Neural progenitor cell (in vitro differentiated cells): ENCODE measurements around the gene PDE3B. TPM values are rescaled to one million over a fixed set of nuclear protein-coding genes. Genes with fewer than 3 reads are reported as not detected.

Experiments
- DNase-seq: peaks from one replicate; pipeline ENCODE4 v3.0.0-alpha.2; 2016; ENCODE audit warnings: low spot score
- H2AFZ ChIP-seq: fragments of 200-600 bp; sonication (generic); replicated peaks from 2 replicates; pipeline ENCODE4 v1.6.1; 2016; ENCODE audit warnings: antibody characterized with exemption
- H3F3A ChIP-seq: fragments of 200-600 bp; sonication (generic); 2 replicates; pipeline ENCODE4 v1.6.1; 2016; ENCODE audit warnings: antibody characterized with exemption, low read depth
- H3K27ac ChIP-seq: fragments of 200-600 bp; sonication (generic); 2 replicates; pipeline ENCODE4 v1.5.1; 2016; ENCODE audit warnings: mild to moderate bottlenecking
- H3K27me3 ChIP-seq: fragments of 200-600 bp; sonication (generic); 2 replicates; pipeline ENCODE4 v1.6.1; 2016; ENCODE audit warnings: mild to moderate bottlenecking, moderate library complexity
- H3K36me3 ChIP-seq: fragments of 200-600 bp; sonication (generic); 2 replicates; pipeline ENCODE4 v1.5.1; 2016
- H3K4me1 ChIP-seq: fragments of 200-600 bp; sonication (generic); 2 replicates; pipeline ENCODE4 v1.6.1; 2016; ENCODE audit warnings: mixed run types
- H3K4me2 ChIP-seq: fragments of 200-600 bp; sonication (generic); 2 replicates; pipeline ENCODE4 v1.6.1; 2016
- H3K4me3 ChIP-seq: fragments of 200-600 bp; sonication (generic); 2 replicates; pipeline ENCODE4 v1.5.1; 2016
- H3K79me2 ChIP-seq: fragments of 200-600 bp; sonication (generic); 2 replicates; pipeline ENCODE4 v1.6.1; 2016; ENCODE audit warnings: low read depth
- H3K9ac ChIP-seq: fragments of 200-600 bp; sonication (generic); 2 replicates; pipeline ENCODE4 v1.6.1; 2016
- H3K9me3 ChIP-seq: fragments of 200-600 bp; sonication (generic); 2 replicates; pipeline ENCODE4 v1.5.1; 2016; ENCODE audit warnings: low read depth
- H4K20me1 ChIP-seq: fragments of 200-600 bp; sonication (generic); 2 replicates; pipeline ENCODE4 v1.6.1; 2016; ENCODE audit warnings: low read depth
- H3K27ac Mint-ChIP-seq: 3 replicates; pipeline ENCODE4 v1.8.0; 2021; ENCODE audit warnings: mixed read lengths
- H3K27me3 Mint-ChIP-seq: 2 replicates; pipeline ENCODE4 v1.8.0; 2022; ENCODE audit warnings: low read depth, mild to moderate bottlenecking, inconsistent platforms, moderate library complexity, mixed read lengths; ENCODE audit not compliant: insufficient read depth
- H3K36me3 Mint-ChIP-seq: 3 replicates; pipeline ENCODE4 v1.8.0; 2021; ENCODE audit warnings: mixed read lengths
- H3K4me1 Mint-ChIP-seq: 3 replicates; pipeline ENCODE4 v1.8.0; 2021; ENCODE audit warnings: mixed read lengths
- H3K4me3 Mint-ChIP-seq: 3 replicates; pipeline ENCODE4 v1.8.0; 2021; ENCODE audit warnings: mild to moderate bottlenecking, moderate library complexity, mixed read lengths
- H3K9me3 Mint-ChIP-seq: 3 replicates; pipeline ENCODE4 v1.8.0; 2020; ENCODE audit warnings: mixed read lengths
- EZH2 ChIP-seq: fragments of 200-600 bp; sonication (generic); IDR thresholded peaks from 2 replicates; pipeline ENCODE4 v1.6.1; 2017; ENCODE audit warnings: antibody characterized with exemption, mild to moderate bottlenecking, moderate library complexity
- EZH2phosphoT487 ChIP-seq: fragments of 200-600 bp; sonication (generic); IDR thresholded peaks from 2 replicates; pipeline ENCODE4 v1.6.1; 2017; ENCODE audit warnings: antibody characterized with exemption
- total RNA-seq: library from RNA; depleted of rRNA; stranded (reverse); fragments of >200 nt; gene quantifications from 2 replicates; pipeline ENCODE4 v1.2.3, GENCODE V29; 2015; ENCODE audit warnings: low replicate concordance
- TF ChIP-seq, protein P1 (sequence below): fragments of 200-600 bp; sonication (generic); IDR thresholded peaks from 2 replicates; pipeline ENCODE4 v1.5.1; 2017; ENCODE audit warnings: antibody characterized with exemption, mild to moderate bottlenecking

PDE3B gene
- total RNA-seq, 1 donor from 2014 or later: 14.3 TPM

DNA sequence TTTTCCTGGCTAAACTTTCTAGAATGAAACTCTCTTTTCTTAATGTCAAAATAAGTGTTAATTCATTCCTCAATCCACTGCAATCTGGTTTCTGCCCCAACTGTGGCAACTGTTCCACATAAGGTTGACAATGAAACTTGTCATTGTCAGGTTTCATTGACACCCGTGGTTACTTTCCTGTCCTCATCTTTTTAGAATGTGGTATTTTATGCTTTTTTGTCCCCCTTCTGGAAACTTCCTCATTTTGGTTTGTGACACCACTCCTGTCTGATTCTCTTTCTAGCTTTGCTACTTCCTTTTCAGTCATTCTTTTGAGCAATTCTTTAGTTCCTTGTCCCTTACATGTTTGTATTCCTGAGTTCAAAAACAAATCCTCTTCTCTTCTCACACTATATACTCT is 7.5 kb upstream of the PDE3B start:
- no peak overlapping the region for H3K9ac ChIP-seq
- no peaks in the 10 kb centered on the region for H3K27me3 Mint-ChIP-seq
- H2AFZ ChIP-seq: no peak overlapping the region
- H3K79me2 ChIP-seq: no peaks in the 10 kb centered on the region
- no peak overlapping the region for H3K4me3 Mint-ChIP-seq
- peaks cover under 1% of the 10 kb centered on the region for H3K9me3 Mint-ChIP-seq
- no peak overlapping the region for H3K4me3 ChIP-seq
- H3K9me3 ChIP-seq: no peaks in the 10 kb centered on the region
- TF ChIP-seq EZH2phosphoT487 (no peak), EZH2 (no peak)
- TF ChIP-seq, protein P1, sequence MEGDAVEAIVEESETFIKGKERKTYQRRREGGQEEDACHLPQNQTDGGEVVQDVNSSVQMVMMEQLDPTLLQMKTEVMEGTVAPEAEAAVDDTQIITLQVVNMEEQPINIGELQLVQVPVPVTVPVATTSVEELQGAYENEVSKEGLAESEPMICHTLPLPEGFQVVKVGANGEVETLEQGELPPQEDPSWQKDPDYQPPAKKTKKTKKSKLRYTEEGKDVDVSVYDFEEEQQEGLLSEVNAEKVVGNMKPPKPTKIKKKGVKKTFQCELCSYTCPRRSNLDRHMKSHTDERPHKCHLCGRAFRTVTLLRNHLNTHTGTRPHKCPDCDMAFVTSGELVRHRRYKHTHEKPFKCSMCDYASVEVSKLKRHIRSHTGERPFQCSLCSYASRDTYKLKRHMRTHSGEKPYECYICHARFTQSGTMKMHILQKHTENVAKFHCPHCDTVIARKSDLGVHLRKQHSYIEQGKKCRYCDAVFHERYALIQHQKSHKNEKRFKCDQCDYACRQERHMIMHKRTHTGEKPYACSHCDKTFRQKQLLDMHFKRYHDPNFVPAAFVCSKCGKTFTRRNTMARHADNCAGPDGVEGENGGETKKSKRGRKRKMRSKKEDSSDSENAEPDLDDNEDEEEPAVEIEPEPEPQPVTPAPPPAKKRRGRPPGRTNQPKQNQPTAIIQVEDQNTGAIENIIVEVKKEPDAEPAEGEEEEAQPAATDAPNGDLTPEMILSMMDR: no peak
- H3K27ac Mint-ChIP-seq: no peak overlapping the region
- peaks cover 6% of the 10 kb centered on the region for H3K36me3 Mint-ChIP-seq
- H3K27me3 ChIP-seq: peaks cover 23% of the 10 kb centered on the region
- no peaks in the 10 kb centered on the region for H4K20me1 ChIP-seq
- H3K4me1 ChIP-seq: peaks cover 4% of the 10 kb centered on the region
- no peaks in the 10 kb centered on the region for H3K36me3 ChIP-seq
- peaks cover 5% of the 10 kb centered on the region for H3K4me1 Mint-ChIP-seq
- DNase-seq: no peak
- H3F3A ChIP-seq: peaks cover 4% of the 10 kb centered on the region
- no peak overlapping the region for H3K4me2 ChIP-seq
- H3K27ac ChIP-seq: no peak overlapping the region

DNA sequence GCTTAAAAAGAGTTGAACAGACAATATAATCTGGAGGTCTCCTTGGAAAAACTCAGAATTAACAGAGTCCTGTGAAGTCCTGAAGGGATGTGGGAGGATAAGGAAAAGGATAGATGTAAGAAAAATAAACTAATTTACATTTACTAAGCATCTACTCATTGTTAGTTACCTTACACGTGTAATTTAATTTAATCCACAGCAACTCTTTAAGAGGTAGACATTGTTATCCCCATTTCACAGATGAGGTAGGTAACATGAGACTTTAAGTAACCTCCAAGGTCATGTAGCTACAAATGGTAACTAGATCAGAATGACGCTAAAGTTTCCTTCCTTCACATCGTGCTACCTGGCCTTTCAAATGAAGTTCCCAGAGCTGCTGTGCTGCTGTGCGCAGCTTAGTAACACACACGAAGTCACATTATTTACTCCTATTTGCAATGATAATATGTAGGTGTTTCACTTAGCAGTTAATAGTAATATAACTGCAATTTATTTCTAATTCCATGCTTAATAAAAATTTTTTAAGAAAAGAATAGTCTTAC is 5.7 kb upstream of the PDE3B start:
- Mint-ChIP-seq H3K4me1 (peaks cover 11% of the 10 kb centered on the region), H3K27me3 (peaks cover 3% of the 10 kb centered on the region), H3K4me3 (no peak overlapping the region), H3K36me3 (peaks cover 6% of the 10 kb centered on the region), H3K9me3 (no peaks in the 10 kb centered on the region), H3K27ac (no peak overlapping the region)
- TF ChIP-seq EZH2 (no peak), EZH2phosphoT487 (no peak)
- TF ChIP-seq, protein P1: no peak
- H3K4me3 ChIP-seq: no peak overlapping the region
- no peaks in the 10 kb centered on the region for H4K20me1 ChIP-seq
- no peak overlapping the region for H3K4me2 ChIP-seq
- peaks cover 4% of the 10 kb centered on the region for H3K4me1 ChIP-seq
- DNase-seq: no peak
- H3K9me3 ChIP-seq: no peaks in the 10 kb centered on the region
- peaks cover 12% of the 10 kb centered on the region for H3F3A ChIP-seq
- H3K27me3 ChIP-seq: peaks cover 35% of the 10 kb centered on the region
- no peaks in the 10 kb centered on the region for H3K36me3 ChIP-seq
- no peaks in the 10 kb centered on the region for H3K79me2 ChIP-seq
- H2AFZ ChIP-seq: no peak overlapping the region
- H3K9ac ChIP-seq: no peak overlapping the region
- H3K27ac ChIP-seq: no peak overlapping the region

DNA sequence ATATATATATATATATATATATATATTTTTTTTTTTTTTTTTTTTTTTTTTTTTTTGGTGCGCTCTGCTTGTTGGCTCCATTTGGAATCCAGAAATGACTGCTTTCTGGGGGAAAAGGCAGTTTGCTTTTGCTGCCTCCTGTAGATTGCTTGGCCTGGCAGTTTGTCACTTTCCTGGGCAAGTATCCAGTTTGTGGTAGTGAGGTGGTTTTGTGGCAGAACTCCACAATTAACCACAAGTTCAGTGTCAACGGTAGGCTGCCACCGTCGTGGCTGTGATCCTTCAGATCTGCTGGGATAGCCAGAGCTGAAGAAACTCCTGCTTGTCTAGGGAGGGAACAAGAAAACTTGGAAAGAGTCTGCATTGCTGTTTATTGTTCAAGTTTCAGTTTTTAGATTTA is 5.0 kb upstream of the PDE3B start:
- H2AFZ ChIP-seq: no peak overlapping the region
- H3K36me3 Mint-ChIP-seq: peaks cover 6% of the 10 kb centered on the region
- H3K36me3 ChIP-seq: no peaks in the 10 kb centered on the region
- H3K9me3 ChIP-seq: no peaks in the 10 kb centered on the region
- no peak for DNase-seq
- TF ChIP-seq EZH2phosphoT487 (no peak), EZH2 (no peak)
- TF ChIP-seq, protein P1: no peak
- H3K4me2 ChIP-seq: no peak overlapping the region
- peaks cover 11% of the 10 kb centered on the region for H3K4me1 Mint-ChIP-seq
- H3K4me3 Mint-ChIP-seq: no peak overlapping the region
- H3K79me2 ChIP-seq: no peaks in the 10 kb centered on the region
- no peak overlapping the region for H3K27ac ChIP-seq
- no peaks in the 10 kb centered on the region for H4K20me1 ChIP-seq
- no peak overlapping the region for H3K9ac ChIP-seq
- no peak overlapping the region for H3K27ac Mint-ChIP-seq
- peaks cover 3% of the 10 kb centered on the region for H3K27me3 Mint-ChIP-seq
- no peak overlapping the region for H3K4me3 ChIP-seq
- H3F3A ChIP-seq: peaks cover 12% of the 10 kb centered on the region
- H3K27me3 ChIP-seq: peaks cover 39% of the 10 kb centered on the region
- no peaks in the 10 kb centered on the region for H3K9me3 Mint-ChIP-seq
- H3K4me1 ChIP-seq: peaks cover 4% of the 10 kb centered on the region
